CD4-positive, alpha-beta T cell treated with Interleukin-17A for 4 hours (primary cell): ENCODE results near the gene RAB3GAP2.
"Not testable (repeated sequence)": the region's sequence is repeated elsewhere in the genome, so short reads cannot be mapped to it uniquely, and the experiment has no call there.

Experiments used
- DNase-seq: peaks from one replicate; pipeline ENCODE4 v3.0.0-alpha.2; 2020; ENCODE audit warnings: mixed read lengths

The RAB3GAP2 gene

GRCh38 chr1:220272047-220272840, at the start of gene RAB3GAP2:
Gene RAB3GAP2 (minus strand): TSS chr1:220272453. CDS start chr1:220272337, 116 bp downstream.
- peak; percentile 97 for DNase-seq

GRCh38 chr1:220321758-220322157, 49.5 kb upstream of the RAB3GAP2 start:
- no peak for DNase-seq

GRCh38 chr1:220320709-220321108, 48.5 kb upstream of the RAB3GAP2 start:
- DNase-seq, result no peak

GRCh38 chr1:220318673-220319072, 46.4 kb upstream of the RAB3GAP2 start:
- no peak for DNase-seq

GRCh38 chr1:220317161-220317560, 44.9 kb upstream of the RAB3GAP2 start:
- DNase-seq, result no peak

GRCh38 chr1:220316305-220316704, 44.1 kb upstream of the RAB3GAP2 start:
- no peak for DNase-seq

- no peak for DNase-seq
Observed at GRCh38 chr1:220315070-220315839, 43.0 kb upstream of the RAB3GAP2 start.

- no peak for DNase-seq
Observed at GRCh38 chr1:220313576-220313975, 41.3 kb upstream of the RAB3GAP2 start.

GRCh38 chr1:220310147-220310546, 37.9 kb upstream of the RAB3GAP2 start:
- DNase-seq, result not testable (repeated sequence)

- DNase-seq, result no peak
Observed at GRCh38 chr1:220307607-220308006, 35.4 kb upstream of the RAB3GAP2 start.

GRCh38 chr1:220306339-220306738, 34.1 kb upstream of the RAB3GAP2 start:
- DNase-seq, result no peak

GRCh38 chr1:220303871-220304270, 31.6 kb upstream of the RAB3GAP2 start:
- no peak for DNase-seq

GRCh38 chr1:220301630-220302029, 29.4 kb upstream of the RAB3GAP2 start:
- DNase-seq, result no peak

- DNase-seq, result no peak
Observed at GRCh38 chr1:220300442-220301121, 28.3 kb upstream of the RAB3GAP2 start.

GRCh38 chr1:220299337-220299736, 27.1 kb upstream of the RAB3GAP2 start:
- no peak for DNase-seq

- no peak for DNase-seq
Observed at GRCh38 chr1:220298470-220299205, 26.4 kb upstream of the RAB3GAP2 start.

GRCh38 chr1:220296981-220297380, 24.7 kb upstream of the RAB3GAP2 start:
- no peak for DNase-seq

- no peak for DNase-seq
Observed at GRCh38 chr1:220294846-220295301, 22.6 kb upstream of the RAB3GAP2 start.

- no peak for DNase-seq
Observed at GRCh38 chr1:220291580-220291979, 19.3 kb upstream of the RAB3GAP2 start.

GRCh38 chr1:220290140-220290761, 18.0 kb upstream of the RAB3GAP2 start:
- no peak for DNase-seq

- no peak for DNase-seq
Observed at GRCh38 chr1:220287129-220287528, 14.9 kb upstream of the RAB3GAP2 start.

GRCh38 chr1:220283625-220284024, 11.4 kb upstream of the RAB3GAP2 start:
- DNase-seq, result no peak
